Raji (cell line): ENCODE results near the gene TOP3A.

ENCODE experiments used
- POLR2A ChIP-seq: IDR thresholded peaks from 2 replicates; pipeline ENCODE4 v1.6.1; 2011; ENCODE audit warnings: low read depth, low read length, control low read depth; ENCODE audit not compliant: insufficient read depth

TOP3A gene

DNA sequence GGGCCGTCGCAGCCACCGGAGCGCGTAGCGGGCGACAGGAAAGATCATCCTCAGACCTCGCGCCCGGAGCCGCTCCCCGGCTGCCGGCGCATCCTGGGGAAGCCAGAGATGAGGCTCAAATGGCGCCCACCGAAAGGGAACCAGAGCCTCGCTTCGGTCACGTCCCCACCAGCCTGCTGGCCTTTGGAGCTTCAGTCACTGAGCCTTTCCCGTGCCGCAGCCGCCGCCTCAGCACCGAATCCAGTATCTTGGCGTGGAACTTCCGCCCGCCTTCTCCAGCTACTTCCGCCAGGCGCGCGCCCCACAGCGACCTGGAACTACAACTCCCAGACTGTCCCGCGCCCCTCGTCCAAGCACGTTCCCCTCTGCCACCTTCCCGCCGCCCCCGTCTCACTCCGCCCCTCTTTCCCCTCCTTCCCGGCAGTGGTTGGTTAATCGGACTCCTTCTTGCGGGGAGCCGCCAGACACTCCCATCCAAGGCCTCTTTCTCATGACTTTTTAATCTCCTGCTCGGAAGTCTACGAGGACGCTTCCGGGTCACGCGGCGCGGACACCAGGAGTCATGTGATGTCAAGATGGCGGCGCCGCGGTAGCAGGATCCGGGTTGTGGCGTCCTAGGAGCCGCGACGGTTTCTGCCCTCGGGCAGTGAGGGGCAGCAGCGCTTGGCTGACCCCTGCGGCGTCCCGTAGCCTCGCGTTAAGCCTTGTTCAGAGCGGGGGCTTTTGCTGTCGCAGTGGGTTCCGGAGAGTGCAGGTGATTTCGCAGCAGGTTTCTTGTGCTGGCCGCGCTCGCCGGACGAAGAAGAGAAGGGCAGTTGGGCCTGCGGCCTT, at the start of gene TOP3A, which contains the start of gene SMCR8:
TOP3A (minus strand) TSS at position 264 of the 831 bp plus-strand sequence; CDS start at position 48, 216 bp downstream.
SMCR8 (plus strand) TSS at position 563 of the 831 bp plus-strand sequence. CDS start 497 bp downstream, outside the sequence.
- peak; percentile 89 for TF ChIP-seq POLR2A

GRCh38 chr17:18364166-18364565, 49.4 kb upstream of the TOP3A start:
- TF ChIP-seq POLR2A = no peak

DNA sequence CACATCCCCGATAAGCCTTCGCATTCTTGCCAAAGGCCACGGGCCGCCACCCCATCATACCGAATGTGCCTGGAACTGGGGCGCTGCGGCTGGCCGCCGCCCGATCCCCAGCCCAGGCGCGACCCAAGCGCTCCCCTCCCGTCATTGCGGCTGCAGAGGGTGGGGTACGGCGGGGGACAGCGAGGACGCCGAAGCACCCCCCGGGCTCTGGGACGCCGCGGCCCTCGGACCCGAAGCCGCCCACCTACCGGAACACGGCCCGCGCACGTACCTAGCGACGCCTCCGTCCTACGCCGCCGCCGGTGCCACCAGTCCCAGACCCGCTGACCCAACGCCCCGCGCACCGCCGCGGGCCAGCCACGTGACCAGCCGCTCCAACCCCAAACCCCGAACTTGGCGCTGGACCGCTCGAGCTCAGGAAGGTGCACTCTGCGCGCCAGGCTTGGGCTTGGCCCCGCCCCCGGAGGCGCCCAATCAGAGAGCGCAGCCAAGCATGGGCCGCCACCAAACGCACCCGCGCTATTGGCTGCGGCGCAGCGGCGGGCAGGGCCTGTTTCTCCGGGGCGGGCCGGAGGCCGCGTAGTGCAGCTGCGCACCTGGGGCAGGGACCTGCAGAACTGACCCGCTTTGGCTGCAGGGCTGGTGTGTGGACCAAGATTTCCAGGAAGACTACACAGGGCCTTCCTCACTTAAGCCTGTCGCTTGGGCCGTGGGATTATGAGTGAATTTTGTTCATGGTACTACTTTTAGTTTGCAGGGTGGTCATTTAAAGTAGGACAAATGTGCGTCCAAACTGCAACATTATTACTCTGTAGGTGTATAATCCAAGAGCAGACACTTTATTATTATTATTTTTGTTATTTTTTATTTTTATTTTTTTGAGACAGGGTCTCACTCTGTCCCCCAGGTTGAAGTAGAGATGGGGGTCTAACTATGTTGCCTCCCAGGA, 48.6 kb upstream of the TOP3A start, which contains the start of gene SHMT1:
SHMT1 (minus strand) TSS at position 450 of the 949 bp plus-strand sequence. CDS start 7,569 bp downstream, outside the sequence.
- TF ChIP-seq POLR2A = peak; percentile 97

DNA sequence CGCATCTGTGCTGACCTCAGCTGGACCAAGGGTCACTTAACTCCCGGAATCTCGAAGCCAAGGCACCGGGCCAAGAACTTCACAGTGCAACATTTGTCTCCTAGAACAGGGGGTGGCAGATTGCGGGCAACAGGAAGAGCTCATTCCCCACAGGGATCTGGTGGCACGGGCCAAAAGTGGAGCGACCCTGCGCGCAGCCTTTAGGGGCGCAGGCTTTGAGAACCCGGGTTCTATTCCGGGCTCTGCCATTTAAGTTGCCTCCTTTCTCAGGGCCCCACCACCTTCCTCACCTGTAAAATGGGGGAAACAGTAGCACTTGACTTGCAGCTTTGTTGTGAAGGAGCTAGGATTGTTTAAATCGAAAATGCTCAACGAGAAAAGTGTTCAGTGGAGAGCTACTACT, 47.9 kb upstream of the TOP3A start:
- no peak for TF ChIP-seq POLR2A

DNA sequence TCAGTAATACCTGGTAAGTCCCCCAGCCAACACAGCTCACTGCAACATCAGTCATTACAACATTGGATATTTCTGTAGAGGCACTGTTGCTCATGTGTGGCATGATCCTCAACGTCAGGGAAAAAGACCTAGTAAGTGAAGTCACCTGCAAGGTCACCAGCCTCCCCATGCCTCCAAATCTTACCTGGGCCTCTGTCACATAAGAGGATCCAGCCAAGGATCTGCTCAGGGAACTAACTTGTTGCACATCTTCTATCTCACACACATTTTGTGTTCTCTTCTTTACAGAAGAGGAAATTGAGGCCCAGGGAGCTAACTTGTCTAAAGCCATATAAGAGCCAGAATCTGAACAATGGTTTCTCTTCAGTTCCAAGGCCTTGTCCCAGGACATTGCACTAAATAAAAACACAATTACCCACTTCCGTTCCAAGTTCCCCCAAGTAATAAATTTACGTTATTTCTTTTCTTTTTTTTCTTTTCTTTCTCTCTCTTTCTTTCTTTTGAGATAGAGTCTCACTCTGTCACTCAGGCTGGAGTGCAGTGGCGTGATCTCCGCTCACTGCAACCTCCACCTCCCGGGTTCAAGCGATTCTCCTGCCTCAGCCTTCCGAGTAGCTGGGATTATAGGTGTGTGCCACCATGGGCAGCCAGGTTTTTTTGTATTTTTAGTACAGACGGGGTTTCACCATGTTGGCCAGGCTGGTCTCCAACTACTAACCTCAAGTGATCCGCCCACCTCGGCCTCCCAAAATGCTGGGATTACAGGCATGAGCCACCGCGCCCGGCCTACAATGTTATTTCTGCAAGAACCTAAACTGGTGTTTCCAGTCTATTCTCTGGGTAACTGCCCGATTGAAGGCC, 47.3 kb upstream of the TOP3A start:
- no peak for TF ChIP-seq POLR2A

GRCh38 chr17:18360518-18360917, 45.7 kb upstream of the TOP3A start:
- TF ChIP-seq POLR2A = no peak

DNA sequence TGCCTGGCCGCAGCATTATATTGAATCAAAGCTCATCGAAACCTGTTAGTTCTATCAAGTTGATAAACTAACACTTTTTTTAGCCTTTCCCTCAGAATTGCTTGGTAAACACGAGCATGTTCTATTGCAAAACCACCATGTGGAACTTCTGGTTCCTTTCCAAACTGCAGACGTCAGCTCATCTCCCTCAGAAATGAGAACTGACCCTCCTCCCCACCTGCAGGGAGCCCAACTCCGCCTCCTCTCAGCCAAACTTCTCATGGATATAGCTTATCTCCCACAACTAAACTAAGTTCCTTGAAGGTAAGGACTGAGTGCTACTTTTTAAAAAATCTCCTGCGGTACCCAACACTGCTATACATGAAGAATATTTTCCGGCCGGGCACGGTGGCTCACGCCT, 41.8 kb upstream of the TOP3A start:
- TF ChIP-seq POLR2A = no peak

DNA sequence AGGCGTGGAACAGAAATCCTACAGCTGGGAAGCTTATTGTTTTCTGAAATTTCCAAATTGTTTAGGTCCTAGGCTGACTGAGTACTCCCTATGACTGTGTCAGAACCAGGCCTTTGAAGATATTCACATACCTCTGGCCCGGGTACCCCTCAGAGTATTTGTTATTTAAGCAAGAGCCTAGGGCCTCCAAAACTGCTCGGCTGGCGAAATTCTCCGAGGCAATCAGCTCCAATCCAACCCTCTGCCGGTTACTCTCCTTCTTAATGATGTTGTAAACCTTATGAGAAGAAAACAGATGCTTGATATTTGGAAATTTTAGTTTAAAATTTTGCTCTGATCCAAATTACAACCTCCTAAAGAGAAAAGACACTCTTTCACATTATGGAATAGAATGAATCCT, 38.7 kb upstream of the TOP3A start:
- TF ChIP-seq POLR2A = no peak

GRCh38 chr17:18344021-18344420, 29.2 kb upstream of the TOP3A start:
- no peak for TF ChIP-seq POLR2A

- TF ChIP-seq POLR2A = no peak
These were observed 25.1 kb upstream of the TOP3A start for GRCh38 chr17:18339933-18340332.

DNA sequence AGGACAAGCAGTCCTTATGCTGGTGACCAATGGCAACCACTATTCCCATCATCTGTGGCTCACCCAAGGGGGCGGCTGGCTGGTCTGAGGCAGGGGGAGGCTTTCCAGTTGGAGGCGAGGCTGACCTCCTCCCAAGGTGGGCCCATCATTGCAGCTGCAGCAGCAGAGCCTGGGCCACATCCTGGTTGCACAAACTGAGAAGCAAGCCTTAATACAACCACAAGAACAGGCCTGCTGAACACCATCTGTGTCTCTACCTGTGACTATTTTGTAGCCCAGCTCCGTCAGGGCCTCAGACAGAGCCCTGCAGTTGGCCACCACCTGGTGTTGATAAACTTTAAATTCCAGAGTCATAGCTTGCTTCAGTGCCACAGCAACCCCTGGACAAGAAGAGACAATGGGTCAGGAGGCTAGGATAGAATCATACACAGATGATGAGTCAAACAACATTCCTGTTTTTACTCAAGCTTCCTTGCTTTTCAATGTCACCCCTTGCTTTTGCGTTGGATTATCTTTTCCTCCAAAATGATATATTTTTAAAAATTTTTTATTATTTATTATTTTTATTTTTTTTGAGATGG, 18.2 kb upstream of the TOP3A start:
- TF ChIP-seq POLR2A = no peak

DNA sequence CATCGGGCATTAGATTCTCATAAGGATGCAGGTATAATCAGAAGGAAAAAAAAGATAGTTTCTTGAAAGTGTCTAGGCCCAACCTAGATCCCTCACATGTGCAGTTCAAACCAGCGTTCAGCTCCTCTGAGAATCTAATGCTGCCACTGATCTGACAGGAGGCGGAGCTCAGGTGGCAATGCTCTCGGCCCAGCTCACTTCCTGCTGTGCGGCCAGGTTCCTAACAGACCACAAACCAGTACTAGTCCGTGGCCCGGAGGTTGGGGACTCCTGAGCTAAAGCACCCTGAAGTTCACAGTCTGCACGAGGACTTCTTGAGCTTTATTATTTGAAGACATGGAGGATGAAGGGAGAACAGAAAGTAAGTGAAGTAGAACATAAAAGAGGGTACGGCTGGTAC, 17.1 kb upstream of the TOP3A start:
- TF ChIP-seq POLR2A = no peak

GRCh38 chr17:18328643-18329204, 13.9 kb upstream of the TOP3A start:
- TF ChIP-seq POLR2A = no peak

GRCh38 chr17:18327556-18327955, 12.8 kb upstream of the TOP3A start:
- TF ChIP-seq POLR2A = no peak
